HCT116 (cell line): ENCODE results near the gene SEPTIN5. TPM values are rescaled to one million over a fixed set of nuclear protein-coding genes. Genes with fewer than 3 reads are reported as not detected.

Experiments used
- ATAC-seq: fragments of 200-7000 bp; cut with Tn5 transposase; 2 replicates; pipeline ENCODE4 v1.9.1; 2020; ENCODE audit warnings: mild to moderate bottlenecking, moderate library complexity
- BruUV-seq: library from RNA; stranded (reverse); fragments of 400-500 nt; replicated peaks from 2 replicates; lab custom pipeline; 2021; lab: Mats Ljungman, UMichigan
- CTCF ChIA-PET: fragments of 300-600 bp; sonication (Branson Sonifier 250); formaldehyde crosslinking; loops from one replicate; lab custom pipeline; 2021; ENCODE audit warnings: antibody characterized with exemption; lab: Charles Lee
- POLR2A ChIA-PET: fragments of 300-600, 350-600 bp; sonication (Branson Sonifier 250); formaldehyde crosslinking; loops from one replicate; lab custom pipeline; 2021; ENCODE audit warnings: antibody characterized with exemption; lab: Charles Lee
- RAD21 ChIA-PET, 2 experiments: fragments of 300-600 bp; sonication (Branson Sonifier 250); formaldehyde crosslinking; loops; one replicate each; lab custom pipeline; 2023; ENCODE audit warnings: low total read pairs in 2 of 2; ENCODE audit not compliant: uncharacterized antibody in 2 of 2, unreplicated experiment in 2 of 2, low non-redundant PET in 1 of 2; lab: Charles Lee
- DNase-seq: peaks from one replicate; pipeline ENCODE4 v3.0.0-alpha.2; 2010; ENCODE audit warnings: low read depth, low spot score
- H2AFZ ChIP-seq: fragments of 200-600 bp; shearing (Covaris generic), sonication (generic); 2 replicates; pipeline ENCODE4 v1.6.1; 2017; ENCODE audit warnings: low read depth, mixed run types, mixed read lengths, antibody characterized with exemption, low read length; ENCODE audit not compliant: poor library complexity, severe bottlenecking
- H3K27ac ChIP-seq: 2 replicates; pipeline ENCODE4 v1.5.1; 2012; ENCODE audit warnings: low read depth, low read length
- H3K27me3 ChIP-seq: fragments of 200-600 bp; sonication (generic); 2 replicates; pipeline ENCODE4 v1.6.1; 2016; ENCODE audit warnings: mixed run types, low read length, mixed read lengths; ENCODE audit not compliant: insufficient read depth
- H3K36me3 ChIP-seq, 2 experiments: fragments of 200-500 bp in 1 of 2; fragments of 200-600 bp in 1 of 2; sonication (Bioruptor generic) in 1 of 2; sonication (generic) in 1 of 2; 2 replicates each; pipeline versions ENCODE4 v1.5.1 to v1.6.1; 2014 to 2016; ENCODE audit warnings: low read length in 2 of 2, inconsistent platforms in 1 of 2, mixed read lengths in 1 of 2, mixed run types in 1 of 2; ENCODE audit not compliant: insufficient read depth in 2 of 2, control insufficient read depth in 1 of 2
- H3K4me1 ChIP-seq, 2 experiments: fragments of 200-600 bp in 1 of 2; sonication (generic) in 1 of 2; 2 replicates each; pipeline versions ENCODE4 v1.5.1 to v1.6.1; 2012 to 2017; ENCODE audit warnings: low read length in 2 of 2, inconsistent platforms in 1 of 2, mild to moderate bottlenecking in 1 of 2, mixed read lengths in 1 of 2, mixed run types in 1 of 2, moderate library complexity in 1 of 2; ENCODE audit not compliant: insufficient read depth in 2 of 2, control insufficient read depth in 1 of 2
- H3K4me2 ChIP-seq: fragments of 200-600 bp; sonication (generic); 2 replicates; pipeline ENCODE4 v1.6.1; 2017; ENCODE audit warnings: mixed run types, low read length, mixed read lengths
- H3K4me3 ChIP-seq, 2 experiments: fragments of 200-600 bp in 1 of 2; sonication (generic) in 1 of 2; replicated peaks in 1 of 2; 2 replicates each; pipeline ENCODE4 v1.5.1; 2011 to 2016; ENCODE audit warnings: low read length in 2 of 2, control low read depth in 1 of 2, low read depth in 1 of 2, mild to moderate bottlenecking in 1 of 2, mixed read lengths in 1 of 2, mixed run types in 1 of 2
- H3K79me2 ChIP-seq: fragments of 200-600 bp; sonication (generic); 2 replicates; pipeline ENCODE4 v1.6.1; 2017; ENCODE audit warnings: mild to moderate bottlenecking, mixed run types, low read length, moderate library complexity, mixed read lengths; ENCODE audit not compliant: insufficient read depth
- H3K9ac ChIP-seq: fragments of 200-600 bp; sonication (generic); 2 replicates; pipeline ENCODE4 v1.6.1; 2016; ENCODE audit warnings: low read length, mixed read lengths
- H3K9me2 ChIP-seq: fragments of 200-600 bp; sonication (generic), shearing (Covaris generic); 2 replicates; pipeline ENCODE4 v1.6.1; 2017; ENCODE audit warnings: mixed run types, mild to moderate bottlenecking, moderate library complexity; ENCODE audit not compliant: insufficient read depth
- H3K9me3 ChIP-seq, 2 experiments: fragments of 200-500 bp in 1 of 2; fragments of 200-600 bp in 1 of 2; sonication (Bioruptor generic) in 1 of 2; sonication (generic) in 1 of 2; 2 replicates each; pipeline ENCODE4 v1.6.1; 2014 to 2017; ENCODE audit warnings: low read length in 2 of 2, mixed read lengths in 2 of 2, inconsistent platforms in 1 of 2, low read depth in 1 of 2, mild to moderate bottlenecking in 1 of 2, mixed run types in 1 of 2, moderate library complexity in 1 of 2; ENCODE audit not compliant: control insufficient read depth in 1 of 2, insufficient read depth in 1 of 2
- H4K20me1 ChIP-seq: fragments of 200-600 bp; sonication (generic), shearing (Covaris generic); 2 replicates; pipeline ENCODE4 v1.6.1; 2017; ENCODE audit warnings: mixed run types, mild to moderate bottlenecking, moderate library complexity; ENCODE audit not compliant: insufficient read depth
- ATF3 ChIP-seq: IDR thresholded peaks from 2 replicates; pipeline ENCODE4 v1.6.1; 2012
- CBX3 ChIP-seq: IDR thresholded peaks from 2 replicates; pipeline ENCODE4 v1.6.1; 2012; ENCODE audit warnings: low read depth
- CTCF ChIP-seq, 3 experiments: fragments of 200-600 bp in 1 of 3; sonication (generic) in 1 of 3; IDR thresholded peaks in 2 of 3; conservative IDR thresholded peaks in 1 of 3; 2 replicates each; pipeline ENCODE4 v1.5.1; 2012 to 2017; ENCODE audit warnings: low read depth in 2 of 3, low read length in 2 of 3, antibody characterized with exemption in 1 of 3, borderline replicate concordance in 1 of 3, control low read depth in 1 of 3, mild to moderate bottlenecking in 1 of 3, mixed read lengths in 1 of 3, mixed run types in 1 of 3, moderate library complexity in 1 of 3; ENCODE audit not compliant: insufficient read depth in 1 of 3
- EGR1 ChIP-seq: IDR thresholded peaks from 2 replicates; pipeline ENCODE4 v1.6.1; 2012; ENCODE audit warnings: low read depth
- ELF1 ChIP-seq: IDR thresholded peaks from 2 replicates; pipeline ENCODE4 v1.6.1; 2012; ENCODE audit warnings: low read depth, borderline replicate concordance
- EZH2 ChIP-seq: fragments of 200-600 bp; sonication (generic); IDR thresholded peaks from 2 replicates; pipeline ENCODE4 v1.6.1; 2017; ENCODE audit warnings: antibody characterized with exemption, mixed run types
- EZH2phosphoT487 ChIP-seq: fragments of 200-600 bp; IDR thresholded peaks from 2 replicates; pipeline ENCODE4 v1.6.1; 2018; ENCODE audit warnings: antibody characterized with exemption, borderline replicate concordance
- FOSL1 ChIP-seq: IDR thresholded peaks from 2 replicates; pipeline ENCODE4 v1.6.1; 2012; ENCODE audit warnings: low read depth
- JUND ChIP-seq: IDR thresholded peaks from 2 replicates; pipeline ENCODE4 v1.6.1; 2012
- MAX ChIP-seq: IDR thresholded peaks from 2 replicates; pipeline ENCODE4 v1.6.1; 2012
- POLR2AphosphoS5 ChIP-seq: IDR thresholded peaks from 2 replicates; pipeline ENCODE4 v1.6.1; 2011; ENCODE audit warnings: mild to moderate bottlenecking, low read depth, low read length, moderate library complexity
- RAD21 ChIP-seq: IDR thresholded peaks from 2 replicates; pipeline ENCODE4 v1.6.1; 2012; ENCODE audit warnings: low read depth, mild to moderate bottlenecking
- REST ChIP-seq: IDR thresholded peaks from 2 replicates; pipeline ENCODE4 v1.6.1; 2012; ENCODE audit warnings: low read depth
- SIN3A ChIP-seq: IDR thresholded peaks from 2 replicates; pipeline ENCODE4 v1.6.1; 2012; ENCODE audit warnings: low read depth
- SP1 ChIP-seq: IDR thresholded peaks from 2 replicates; pipeline ENCODE4 v1.6.1; 2012; ENCODE audit warnings: low read depth
- SRF ChIP-seq: IDR thresholded peaks from 2 replicates; pipeline ENCODE4 v1.6.1; 2012; ENCODE audit warnings: low read depth
- TCF7L2 ChIP-seq: IDR thresholded peaks from 2 replicates; pipeline ENCODE4 v1.7.0; 2011; ENCODE audit warnings: borderline replicate concordance, inconsistent platforms; ENCODE audit not compliant: insufficient read depth, insufficient read length; ENCODE audit errors: extremely low read depth
- YY1 ChIP-seq: IDR thresholded peaks from 2 replicates; pipeline ENCODE4 v1.6.1; 2011; ENCODE audit warnings: low read length, low read depth, moderate library complexity, mild to moderate bottlenecking; ENCODE audit not compliant: insufficient replicate concordance; ENCODE audit errors: extremely low read depth
- ZBTB33 ChIP-seq: IDR thresholded peaks from 2 replicates; pipeline ENCODE4 v1.6.1; 2011; ENCODE audit warnings: mild to moderate bottlenecking, low read length, moderate library complexity; ENCODE audit not compliant: insufficient replicate concordance; ENCODE audit errors: extremely low read depth
- intact Hi-C: fragments of 100-400 bp; cut with micrococcal nuclease; formaldehyde crosslinking; loops from 2 replicates; pipeline ENCODE4 v1.10.0; 2022
- total RNA-seq: library from RNA; stranded (reverse); gene quantifications from one replicate; pipeline ENCODE4 v1.2.1, GENCODE V29; 2021; ENCODE audit not compliant: unreplicated experiment

The SEPTIN5 gene
- total RNA-seq, 1 experiment from 2014 or later, result 9.0 TPM

- DNase-seq (no peak), ATAC-seq (no peak)
- H2AFZ ChIP-seq, result no peak overlapping the region
- H3K79me2 ChIP-seq, result no peaks in the 10 kb centered on the region
- no peak overlapping the region for H3K9ac ChIP-seq
- intact Hi-C loops, result no loop called here
- H3K4me1 ChIP-seq, result no peaks in the 10 kb centered on the region
- no peak overlapping the region for H3K27ac ChIP-seq
- H3K9me3 ChIP-seq, result no peaks in the 10 kb centered on the region
- H3K9me2 ChIP-seq, result no peaks in the 10 kb centered on the region
- no peak overlapping the region for H3K4me2 ChIP-seq
- H3K36me3 ChIP-seq, result no peaks in the 10 kb centered on the region
- ChIA-PET RAD21 (no interaction called here), POLR2A (interaction anchor here (0.5 kb wide), 1 partner anchor 17 kb away, joined by 4 read pairs; no protein-coding TSS in a partner anchor), CTCF (no interaction called here)
- no peaks in the 10 kb centered on the region for H3K27me3 ChIP-seq
- no peak overlapping the region for H3K4me3 ChIP-seq
- BruUV-seq, result no TSS peak
- H4K20me1 ChIP-seq, result no peaks in the 10 kb centered on the region
- TF ChIP-seq SIN3A (no peak), JUND (no peak), ATF3 (no peak), EGR1 (no peak), ZBTB33 (no peak), CTCF (IDR thresholded peaks at IDR 0.05 in 2 of 3, conservative IDR thresholded peaks at IDR 0.05 in 1 of 3; ENCODE audit: borderline replicate concordance in 1 of 3, insufficient read depth in 1 of 3, low read depth in 2 of 3, low read length in 2 of 3) (no peak), ELF1 (no peak), MAX (no peak), EZH2 (no peak), FOSL1 (no peak), TCF7L2 (no peak), CBX3 (no peak), POLR2AphosphoS5 (no peak), SP1 (no peak), SRF (no peak), YY1 (no peak), REST (no peak), RAD21 (no peak), EZH2phosphoT487 (no peak)
These were observed 48.3 kb upstream of the SEPTIN5 start for GRCh38 chr22:19665784-19666672.
